Naive thymus-derived CD4-positive, alpha-beta T cell (primary cell): Measurements from ENCODE around the gene PTGES. TPM values are rescaled to one million over a fixed set of nuclear protein-coding genes. Genes with fewer than 3 reads are reported as not detected.
"Not testable (repeated sequence)": the region's sequence is repeated elsewhere in the genome, so short reads cannot be mapped to it uniquely, and the experiment has no call there.

Experiments
- ATAC-seq: fragments of 150-1000 bp; cut with Tn5 transposase; 2 replicates; pipeline ENCODE4 v1.10.0; 2021; ENCODE audit warnings: mild to moderate bottlenecking, moderate library complexity
- CTCF ChIA-PET: fragments of 350-600 bp; sonication (Branson Sonifier 250); formaldehyde crosslinking; loops from one replicate; lab custom pipeline; 2021; ENCODE audit warnings: antibody characterized with exemption; lab: Charles Lee
- POLR2A ChIA-PET: fragments of 350-600 bp; sonication (Branson Sonifier 250); formaldehyde crosslinking; loops from one replicate; lab custom pipeline; 2021; ENCODE audit warnings: antibody characterized with exemption, inconsistent platforms; lab: Charles Lee
- DNase-seq, 9 donors: peaks; one replicate each; pipeline versions ENCODE4 v3.0.0 to v3.0.0-alpha.2; 2020 to 2022; ENCODE audit warnings: mixed read lengths in 1 of 9
- H3K27ac ChIP-seq: one replicate; pipeline ENCODE4 v1.7.0; 2013; ENCODE audit warnings: mild to moderate bottlenecking, low read depth, low read length, moderate library complexity
- H3K27me3 ChIP-seq, 2 donors: one replicate each; pipeline ENCODE4 v1.7.0; 2013; ENCODE audit warnings: low read length in 2 of 2, mild to moderate bottlenecking in 2 of 2, moderate library complexity in 2 of 2; ENCODE audit not compliant: control insufficient read depth in 2 of 2, insufficient read depth in 2 of 2
- H3K36me3 ChIP-seq, 3 experiments: 1 replicate in 2 of 3; 2 replicates in 1 of 3; pipeline ENCODE4 v1.7.0; 2013; ENCODE audit warnings: low read length in 3 of 3, mild to moderate bottlenecking in 3 of 3, moderate library complexity in 1 of 3; ENCODE audit not compliant: insufficient read depth in 3 of 3, control insufficient read depth in 2 of 3
- H3K4me1 ChIP-seq, 2 donors: one replicate each; pipeline ENCODE4 v1.7.0; 2013; ENCODE audit warnings: low read length in 2 of 2, mild to moderate bottlenecking in 2 of 2, moderate library complexity in 1 of 2; ENCODE audit not compliant: control insufficient read depth in 2 of 2, insufficient read depth in 2 of 2
- H3K4me3 ChIP-seq: 2 replicates; pipeline ENCODE4 v1.7.0; 2013; ENCODE audit warnings: mild to moderate bottlenecking, low read length
- H3K9me3 ChIP-seq, 3 experiments: 1 replicate in 2 of 3; 2 replicates in 1 of 3; pipeline ENCODE4 v1.7.0; 2013; ENCODE audit warnings: low read length in 3 of 3; ENCODE audit not compliant: control insufficient read depth in 2 of 3
- H3K27ac Mint-ChIP-seq, 9 donors: one replicate each; pipeline ENCODE4 v1.8.0; 2020 to 2022; ENCODE audit warnings: mixed read lengths in 9 of 9, mild to moderate bottlenecking in 8 of 9, moderate library complexity in 5 of 9, inconsistent platforms in 2 of 9
- H3K27me3 Mint-ChIP-seq, 5 donors: one replicate each; pipeline ENCODE4 v1.8.0; 2021 to 2022; ENCODE audit warnings: mixed read lengths in 5 of 5, mild to moderate bottlenecking in 1 of 5
- H3K36me3 Mint-ChIP-seq, 5 donors: one replicate each; pipeline ENCODE4 v1.8.0; 2020 to 2022; ENCODE audit warnings: mixed read lengths in 5 of 5, mild to moderate bottlenecking in 3 of 5, inconsistent platforms in 1 of 5
- H3K4me1 Mint-ChIP-seq, 7 donors: one replicate each; pipeline ENCODE4 v1.8.0; 2020 to 2022; ENCODE audit warnings: mixed read lengths in 7 of 7, mild to moderate bottlenecking in 3 of 7, inconsistent platforms in 1 of 7
- H3K4me3 Mint-ChIP-seq, 10 donors: one replicate each; pipeline ENCODE4 v1.8.0; 2020 to 2022; ENCODE audit warnings: mild to moderate bottlenecking in 10 of 10, mixed read lengths in 10 of 10, moderate library complexity in 6 of 10, inconsistent platforms in 2 of 10
- H3K9me3 Mint-ChIP-seq, 11 donors: one replicate each; pipeline ENCODE4 v1.8.0; 2020 to 2022; ENCODE audit warnings: mixed read lengths in 11 of 11, mild to moderate bottlenecking in 4 of 11, inconsistent platforms in 1 of 11, moderate library complexity in 1 of 11
- intact Hi-C, 2 donors: fragments of 100-400 bp; cut with micrococcal nuclease; formaldehyde crosslinking; loops; one replicate each; pipeline ENCODE4 v1.15.1; 2023
- polyA plus RNA-seq, 2 donors: library from polyadenylated mRNA; unstranded; fragments of 300-500 nt; fragmentation: Illumina TruSeq; gene quantifications; one replicate each; pipeline ENCODE4 v1.2.3, GENCODE V29; 2021
- total RNA-seq, 6 experiments: library from RNA in 5 of 6; stranded (reverse) in 5 of 6; gene quantifications; 1 replicate in 5 of 6; 2 replicates in 1 of 6; pipeline ENCODE4 v1.2.3 and lab custom pipeline; 2021 to 2026

Gene PTGES
- total and polyA plus RNA-seq, 7 experiments from 2014 or later: 0.19 to 1.1 (median 0.50) TPM; not detected in 4

DNA sequence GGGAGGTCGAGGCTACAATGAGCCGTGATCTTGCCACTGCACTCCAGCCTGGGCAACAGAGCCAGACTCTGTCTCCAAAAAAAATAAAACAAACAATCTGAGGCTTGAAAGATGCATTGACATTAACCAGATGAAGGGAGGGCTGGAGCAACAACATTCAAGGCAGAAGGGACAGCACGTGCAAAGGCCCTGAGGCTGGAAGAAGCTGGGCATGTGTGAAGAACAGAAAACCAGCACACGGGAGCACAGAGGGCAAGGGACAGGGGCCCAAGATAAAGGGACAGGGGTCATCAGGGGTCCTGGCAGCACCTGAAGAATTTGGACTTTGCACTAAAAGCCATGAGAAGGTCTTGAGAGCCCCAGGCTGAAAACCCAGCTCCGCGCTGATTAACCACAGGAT is 3.3 kb downstream of the PTGES start:
- CTCF ChIA-PET: no interaction called here
- no peaks in the 10 kb centered on the region for H3K36me3 Mint-ChIP-seq
- H3K27ac Mint-ChIP-seq: no peak overlapping the region
- ATAC-seq (no peak), DNase-seq (no peak)
- Histone ChIP-seq H3K36me3 (no peaks in the 10 kb centered on the region), H3K4me1 (peaks cover 0 to 6% of the 10 kb centered on the region in 2 donors), H3K27me3 (no peaks in the 10 kb centered on the region), H3K9me3 (no peaks in the 10 kb centered on the region), H3K4me3 (no peak overlapping the region), H3K27ac (no peak overlapping the region)
- intact Hi-C loops: no loop called here
- POLR2A ChIA-PET: no interaction called here
- H3K4me1 Mint-ChIP-seq: peaks cover 6 to 19% (median 11%) of the 10 kb centered on the region in 7 donors
- no peaks in the 10 kb centered on the region for H3K9me3 Mint-ChIP-seq
- H3K4me3 Mint-ChIP-seq: no peak overlapping the region
- peaks cover 0 to 14% (median 0%) of the 10 kb centered on the region in 5 donors for H3K27me3 Mint-ChIP-seq

DNA sequence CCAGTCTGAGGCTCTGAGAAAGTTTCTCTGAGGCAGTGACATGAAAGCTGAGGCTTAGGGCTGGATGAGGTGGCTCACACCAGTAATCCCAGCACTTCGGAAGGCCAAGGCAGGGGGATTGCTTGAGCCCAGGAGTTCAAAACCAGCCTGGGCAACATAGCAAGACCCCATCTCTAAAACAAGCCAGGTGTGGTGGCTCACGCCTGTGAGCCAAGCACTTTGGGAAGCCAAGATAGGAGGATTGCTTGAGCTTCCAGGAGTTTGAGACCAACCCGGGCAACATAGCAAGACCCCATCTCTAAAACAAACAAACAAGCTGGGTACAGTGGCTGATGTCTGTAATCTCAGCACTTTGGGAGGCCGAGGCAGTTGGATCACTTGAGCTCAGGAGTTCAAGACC is 3.8 kb downstream of the PTGES start:
- H3K9me3 ChIP-seq, H3K36me3 Mint-ChIP-seq, H3K9me3 Mint-ChIP-seq, H3K36me3 ChIP-seq, intact Hi-C loops, CTCF ChIA-PET, H3K4me3 Mint-ChIP-seq, DNase-seq, H3K27ac Mint-ChIP-seq, H3K4me3 ChIP-seq, H3K4me1 ChIP-seq, H3K27me3 ChIP-seq, H3K27ac ChIP-seq, ATAC-seq, POLR2A ChIA-PET: not testable (repeated sequence)
- Mint-ChIP-seq H3K4me1 (peaks cover 6 to 18% (median 11%) of the 10 kb centered on the region in 7 donors), H3K27me3 (peaks cover 0 to 13% (median 0%) of the 10 kb centered on the region in 5 donors)

DNA sequence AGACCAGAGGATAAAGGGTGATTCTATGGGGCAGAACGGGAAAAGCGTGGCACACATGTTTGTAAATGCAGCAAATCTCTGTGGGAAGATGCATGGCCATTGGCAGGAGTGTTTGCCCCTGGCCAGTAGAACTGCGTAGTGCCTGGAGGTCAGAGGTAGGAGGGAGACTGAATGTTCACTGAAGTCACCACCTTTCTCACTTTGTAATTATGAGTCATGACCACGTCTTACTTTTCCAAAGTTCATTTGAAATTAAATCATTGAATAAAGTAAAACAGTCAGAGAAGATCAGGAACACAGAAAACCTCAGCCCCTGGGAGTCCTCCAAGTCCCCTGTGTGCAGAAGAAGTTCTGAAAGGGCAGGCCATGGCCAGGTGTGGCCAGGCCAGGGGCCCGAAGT is 4.6 kb downstream of the PTGES start:
- no peaks in the 10 kb centered on the region for H3K36me3 ChIP-seq
- intact Hi-C loops: no loop called here
- H3K4me1 ChIP-seq: peaks cover 0 to 6% of the 10 kb centered on the region in 2 donors
- H3K4me3 Mint-ChIP-seq: no peak overlapping the region
- no peak overlapping the region for H3K27ac Mint-ChIP-seq
- H3K4me3 ChIP-seq: no peak overlapping the region
- no peak overlapping the region for H3K27ac ChIP-seq
- H3K9me3 Mint-ChIP-seq: no peaks in the 10 kb centered on the region
- ChIA-PET CTCF (no interaction called here), POLR2A (no interaction called here)
- H3K36me3 Mint-ChIP-seq: no peaks in the 10 kb centered on the region
- peaks cover 6 to 14% (median 9%) of the 10 kb centered on the region in 7 donors for H3K4me1 Mint-ChIP-seq
- H3K27me3 Mint-ChIP-seq: peaks cover 0 to 7% (median 0%) of the 10 kb centered on the region in 5 donors
- no peaks in the 10 kb centered on the region for H3K9me3 ChIP-seq
- DNase-seq: no peak
- no peak for ATAC-seq
- no peaks in the 10 kb centered on the region for H3K27me3 ChIP-seq

DNA sequence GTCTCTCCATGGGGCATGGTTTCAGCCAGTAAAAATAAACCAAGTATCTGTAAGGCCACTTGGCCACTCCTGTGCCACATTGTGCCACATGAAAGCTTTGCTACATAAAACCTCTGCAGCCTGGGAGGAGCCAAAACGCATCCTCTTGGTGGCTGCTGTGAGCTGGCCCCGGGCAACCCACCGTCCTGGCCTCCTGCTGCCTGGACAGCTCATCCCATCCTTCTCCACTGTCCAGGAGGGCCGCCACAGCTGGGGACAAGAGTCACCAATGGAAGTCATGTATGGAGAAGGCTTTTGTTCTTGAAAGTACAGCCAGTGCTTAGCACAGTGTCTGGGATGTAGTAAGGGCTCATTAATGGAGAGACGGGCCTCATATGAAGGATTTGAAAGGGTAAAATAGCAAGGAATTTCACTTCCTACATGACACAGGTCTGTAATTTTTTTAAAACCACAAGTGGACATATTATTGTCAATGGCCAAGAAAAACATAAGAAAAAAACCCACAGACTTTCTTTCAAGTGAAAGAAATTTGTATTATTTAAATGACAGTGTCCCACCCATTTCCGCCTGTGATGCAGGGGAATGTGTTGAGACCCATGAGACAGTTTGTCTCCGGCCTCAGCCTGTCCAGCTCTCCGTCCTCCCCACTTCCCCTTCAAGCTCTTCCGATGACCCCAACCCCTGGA is 6.6 kb downstream of the PTGES start:
- Mint-ChIP-seq H3K9me3 (no peaks in the 10 kb centered on the region), H3K36me3 (no peaks in the 10 kb centered on the region), H3K4me3 (no peak overlapping the region), H3K27me3 (peaks cover 0 to 5% (median 0%) of the 10 kb centered on the region in 5 donors), H3K27ac (no peak overlapping the region), H3K4me1 (peaks cover 0 to 2% (median 0%) of the 10 kb centered on the region in 7 donors)
- Histone ChIP-seq H3K9me3 (no peaks in the 10 kb centered on the region), H3K4me1 (no peaks in the 10 kb centered on the region), H3K27me3 (no peaks in the 10 kb centered on the region), H3K36me3 (no peaks in the 10 kb centered on the region), H3K4me3 (no peak overlapping the region), H3K27ac (no peak overlapping the region)
- no peak for ATAC-seq
- no peak for DNase-seq
- ChIA-PET POLR2A (no interaction called here), CTCF (no interaction called here)
- intact Hi-C loops: no loop called here

DNA sequence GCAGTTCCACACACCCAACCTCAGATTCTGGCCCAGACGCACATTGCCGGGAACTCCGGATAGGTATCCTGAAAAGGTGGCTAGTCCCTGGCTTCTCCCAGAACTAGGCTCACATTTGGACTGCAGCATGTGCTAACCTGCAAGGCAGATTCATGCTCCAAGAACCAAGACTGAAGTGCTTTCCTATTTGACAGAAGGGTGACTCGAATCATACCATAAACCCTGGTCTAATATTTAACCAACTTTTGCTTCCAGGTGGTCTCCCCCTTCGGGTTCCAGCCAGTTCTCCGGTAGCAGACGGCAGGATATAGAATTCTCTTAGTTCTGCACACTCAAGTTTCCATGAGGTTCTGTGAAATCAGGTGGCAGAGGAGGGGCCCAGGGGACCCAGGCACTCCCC is 7.6 kb downstream of the PTGES start:
- POLR2A ChIA-PET: no interaction called here
- ATAC-seq: no peak
- Mint-ChIP-seq H3K4me1 (peaks cover 0 to 2% (median 0%) of the 10 kb centered on the region in 7 donors), H3K27me3 (peaks cover 0 to 5% (median 0%) of the 10 kb centered on the region in 5 donors), H3K4me3 (no peak overlapping the region), H3K27ac (no peak overlapping the region), H3K36me3 (no peaks in the 10 kb centered on the region), H3K9me3 (no peaks in the 10 kb centered on the region)
- Histone ChIP-seq H3K27me3 (no peaks in the 10 kb centered on the region), H3K27ac (no peak overlapping the region), H3K36me3 (no peaks in the 10 kb centered on the region), H3K9me3 (no peaks in the 10 kb centered on the region), H3K4me3 (no peak overlapping the region), H3K4me1 (no peaks in the 10 kb centered on the region)
- CTCF ChIA-PET: interaction anchor here (0.7 kb wide), 1 partner anchor 621 kb away, joined by 3 read pairs; no protein-coding TSS in a partner anchor
- no peak for DNase-seq
- intact Hi-C loops: no loop called here

DNA sequence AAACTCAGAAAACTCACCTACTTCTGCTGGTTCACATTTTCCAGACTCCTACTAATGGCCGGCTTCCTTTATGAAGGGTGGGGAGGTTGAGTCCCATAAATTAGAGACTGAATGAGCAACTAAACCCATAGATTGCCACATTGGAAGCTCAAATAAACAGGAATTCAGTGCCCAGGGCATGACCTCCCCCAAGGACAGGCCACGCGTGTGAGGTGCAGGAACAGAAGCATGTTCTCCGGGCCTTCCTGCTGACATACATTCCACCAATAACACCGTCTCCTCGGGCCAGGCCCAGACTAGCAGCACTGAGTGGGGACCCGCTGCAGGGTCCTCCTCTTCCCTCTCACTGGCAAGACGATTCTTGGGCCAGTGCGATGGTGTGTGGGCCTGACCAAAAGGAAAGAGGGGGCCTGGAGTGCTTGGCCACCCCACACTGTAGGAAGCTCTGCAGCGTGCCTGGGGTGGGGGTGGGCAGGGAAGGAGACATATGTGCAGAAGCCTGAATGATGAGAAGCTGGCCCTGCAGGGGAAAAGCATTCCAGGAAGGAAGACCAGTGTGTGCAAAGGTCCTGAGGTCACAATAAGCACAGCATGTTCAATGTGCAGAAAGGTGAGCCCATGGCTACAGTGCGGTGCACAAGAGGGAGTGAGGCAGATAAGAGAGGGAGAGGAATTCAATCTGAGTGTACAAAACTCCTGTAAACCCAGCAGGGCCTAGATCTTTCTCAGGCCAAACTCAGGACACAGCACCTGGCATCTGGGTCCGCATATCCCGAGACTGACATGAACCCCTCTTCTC is 12.0 kb downstream of the PTGES start:
- Mint-ChIP-seq H3K4me3 (no peak overlapping the region), H3K4me1 (peaks cover 0 to 12% (median 8%) of the 10 kb centered on the region in 7 donors), H3K36me3 (no peaks in the 10 kb centered on the region), H3K9me3 (no peaks in the 10 kb centered on the region), H3K27ac (no peak overlapping the region), H3K27me3 (peaks cover 0 to 5% (median 0%) of the 10 kb centered on the region in 5 donors)
- CTCF ChIA-PET: interaction anchor here (0.7 to 3.7 kb wide), 2 partner anchors 15 to 42 kb away, joined by 3 to 66 read pairs; no protein-coding TSS in a partner anchor
- POLR2A ChIA-PET: no interaction called here
- ATAC-seq (no peak), DNase-seq (no peak)
- Histone ChIP-seq H3K27me3 (no peaks in the 10 kb centered on the region), H3K27ac (no peak overlapping the region), H3K4me1 (peaks cover 6% of the 10 kb centered on the region in 2 donors), H3K4me3 (no peak overlapping the region), H3K36me3 (no peaks in the 10 kb centered on the region), H3K9me3 (no peaks in the 10 kb centered on the region)
- intact Hi-C loops: no loop called here
